GM21423 (cell line): Measurements from ENCODE around the gene ZNF692.
"Not testable (repeated sequence)": the region's sequence is repeated elsewhere in the genome, so short reads cannot be mapped to it uniquely, and the experiment has no call there.

Experiments
- ATAC-seq: cut with Tn5 transposase; IDR thresholded peaks from one replicate; pipeline ENCODE4 v1.9.1; 2021; ENCODE audit warnings: mild to moderate bottlenecking, moderate library complexity; ENCODE audit not compliant: unreplicated experiment

The ZNF692 gene, protein sequence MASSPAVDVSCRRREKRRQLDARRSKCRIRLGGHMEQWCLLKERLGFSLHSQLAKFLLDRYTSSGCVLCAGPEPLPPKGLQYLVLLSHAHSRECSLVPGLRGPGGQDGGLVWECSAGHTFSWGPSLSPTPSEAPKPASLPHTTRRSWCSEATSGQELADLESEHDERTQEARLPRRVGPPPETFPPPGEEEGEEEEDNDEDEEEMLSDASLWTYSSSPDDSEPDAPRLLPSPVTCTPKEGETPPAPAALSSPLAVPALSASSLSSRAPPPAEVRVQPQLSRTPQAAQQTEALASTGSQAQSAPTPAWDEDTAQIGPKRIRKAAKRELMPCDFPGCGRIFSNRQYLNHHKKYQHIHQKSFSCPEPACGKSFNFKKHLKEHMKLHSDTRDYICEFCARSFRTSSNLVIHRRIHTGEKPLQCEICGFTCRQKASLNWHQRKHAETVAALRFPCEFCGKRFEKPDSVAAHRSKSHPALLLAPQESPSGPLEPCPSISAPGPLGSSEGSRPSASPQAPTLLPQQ

DNA sequence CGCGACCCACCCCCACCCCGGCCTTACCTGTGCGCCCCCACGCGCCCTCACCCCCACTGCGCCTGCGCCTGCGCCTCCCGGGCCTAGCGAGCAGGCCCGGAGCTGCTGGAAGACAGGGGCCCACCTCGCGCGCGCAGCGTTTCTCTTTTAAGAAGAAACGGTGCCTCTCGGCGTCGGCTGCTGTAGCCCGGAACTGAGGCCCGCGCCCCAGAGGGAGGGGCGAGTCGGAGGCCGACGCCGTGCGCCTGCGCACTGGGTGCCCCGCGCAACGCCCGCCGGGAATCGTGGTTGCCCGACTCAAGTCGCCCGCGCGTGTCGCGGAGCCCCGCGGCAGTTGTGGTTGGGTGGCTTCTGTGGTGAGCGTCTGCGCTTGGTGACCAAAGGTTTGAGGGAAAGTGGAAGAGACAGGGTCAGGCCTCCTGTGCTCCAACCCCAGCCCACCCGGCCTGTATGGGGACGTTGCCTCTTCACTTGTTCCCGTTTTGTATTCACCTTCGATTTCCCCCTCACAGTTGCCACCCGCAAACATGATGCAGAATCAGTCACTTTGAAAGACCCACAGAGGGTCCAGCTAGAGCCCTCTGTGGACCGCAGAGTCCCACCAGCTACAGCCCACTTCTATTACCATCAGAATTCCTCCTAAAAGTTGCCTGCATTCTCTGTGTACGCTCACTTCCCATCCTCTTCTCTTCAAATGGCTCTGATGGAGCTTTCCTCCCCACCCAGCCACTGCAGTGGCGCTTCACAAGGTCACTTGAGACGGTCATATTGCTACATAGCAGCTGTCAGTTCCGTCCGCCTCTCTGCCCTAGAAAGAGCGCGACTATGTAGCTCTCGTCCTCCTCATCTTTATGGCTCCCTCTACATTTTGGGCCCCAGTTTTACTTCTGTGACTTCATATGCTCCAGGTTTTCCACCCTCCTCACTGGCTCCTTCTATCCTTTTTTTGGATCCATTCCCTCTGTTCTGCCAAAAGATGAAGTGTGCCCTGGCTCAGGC is at the start of gene ZNF692:
Gene ZNF692 (minus strand): TSS at position 195 of the 999 bp plus-strand sequence. CDS start 776 bp downstream, outside the sequence.
- peak; percentile 79 for ATAC-seq

DNA sequence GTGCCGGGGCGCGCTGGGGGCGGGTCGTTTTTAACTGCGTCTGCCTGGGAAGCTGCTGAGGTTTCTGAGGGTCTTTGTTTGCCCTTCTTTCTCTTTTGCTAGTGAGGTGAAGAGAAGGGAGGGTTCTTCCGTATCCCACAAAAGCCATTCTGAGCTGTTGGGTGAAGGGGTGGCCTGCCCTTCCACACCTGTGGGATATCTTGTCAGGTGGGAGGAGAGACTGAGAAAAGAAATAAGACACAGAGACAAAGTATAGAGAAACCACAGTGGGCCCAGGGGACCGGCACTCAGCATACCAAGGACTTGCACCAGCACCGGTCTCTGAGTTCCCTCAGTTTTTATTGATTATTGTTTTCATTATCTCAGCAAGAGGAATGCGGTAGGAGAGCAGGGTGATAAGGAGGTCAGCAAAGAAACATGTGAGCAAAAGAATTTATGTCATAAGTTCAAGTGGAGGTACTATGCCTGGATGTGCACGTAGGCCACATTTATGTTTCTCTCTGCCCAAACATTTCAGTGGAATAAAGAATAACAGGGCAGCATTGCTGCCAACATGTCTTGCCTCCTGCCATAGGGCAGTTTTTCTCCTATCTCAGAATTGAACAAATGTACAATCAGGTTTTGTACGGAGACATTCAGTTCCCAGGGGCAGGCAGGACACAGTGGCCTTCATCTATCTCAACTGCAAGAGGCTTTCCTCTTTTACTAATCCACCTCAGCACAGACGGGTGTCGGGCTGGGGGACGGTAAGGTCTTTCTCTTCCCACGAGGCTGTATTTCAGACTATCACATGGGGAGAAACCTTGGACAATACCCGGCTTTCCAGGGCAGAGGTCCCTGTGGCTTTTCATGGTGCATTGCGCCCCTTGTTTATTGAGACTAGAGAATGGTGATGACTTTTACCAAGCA is 48.1 kb upstream of the ZNF692 start:
- peak; percentile 15 for ATAC-seq

DNA sequence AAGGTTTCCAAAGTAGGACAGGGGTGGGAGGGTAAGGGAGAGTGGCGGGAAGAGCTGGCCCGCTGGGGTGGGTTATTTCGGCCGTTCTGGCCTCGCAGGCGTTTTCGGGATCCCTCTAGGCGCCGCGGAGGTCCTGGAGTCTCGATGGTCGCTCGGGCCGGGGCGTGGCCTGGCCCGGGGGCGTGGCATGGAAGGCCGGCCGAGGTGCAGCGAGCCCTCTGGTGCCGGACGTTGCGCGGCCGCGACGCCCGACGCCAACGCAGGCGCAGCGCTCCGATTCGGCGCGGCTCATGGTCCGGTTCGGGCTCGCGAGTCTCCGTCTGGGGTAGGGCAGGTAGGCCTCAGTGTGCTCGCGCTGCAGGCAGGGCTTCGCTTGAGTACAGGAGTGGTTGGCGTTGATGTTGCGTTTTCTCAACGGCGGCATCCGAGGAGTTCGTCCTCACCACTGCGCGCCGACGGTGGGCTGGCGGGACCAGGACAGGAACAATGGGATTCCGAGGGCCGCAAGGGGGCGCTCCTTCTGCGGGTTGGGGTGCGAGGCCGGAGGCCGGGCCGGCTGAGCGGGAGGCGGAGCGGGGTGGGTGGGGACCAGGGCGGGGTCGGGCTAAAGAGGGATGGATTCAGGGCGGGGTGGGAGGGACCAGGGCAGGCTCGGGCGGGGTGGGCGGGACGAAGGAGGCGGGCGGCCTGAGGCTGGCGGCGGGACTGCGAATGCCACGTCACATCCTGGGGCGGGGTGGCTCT is 47.3 kb upstream of the ZNF692 start, which contains the start of gene PGBD2:
Gene PGBD2 (plus strand): TSS at position 227 of the 744 bp plus-strand sequence. CDS start 7,628 bp downstream, outside the sequence.
- peak; percentile 91 for ATAC-seq

DNA sequence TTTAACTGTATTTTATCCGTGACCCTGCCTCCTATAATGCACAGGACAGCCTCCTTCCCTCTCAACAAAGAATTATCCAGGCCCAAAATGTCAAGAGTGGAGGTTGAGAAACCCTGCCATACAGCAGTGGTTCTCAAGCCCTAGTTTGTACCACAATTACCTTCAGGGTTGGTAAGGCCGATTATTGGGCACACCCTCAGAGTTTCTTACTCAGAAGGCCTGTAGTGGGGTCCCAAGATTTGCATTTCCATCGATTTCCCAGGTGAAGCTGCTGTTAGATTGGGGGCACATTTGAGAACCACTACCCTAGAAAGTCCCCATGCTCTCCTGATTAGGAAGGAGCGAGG is 46.8 kb upstream of the ZNF692 start:
- ATAC-seq, result no peak

DNA sequence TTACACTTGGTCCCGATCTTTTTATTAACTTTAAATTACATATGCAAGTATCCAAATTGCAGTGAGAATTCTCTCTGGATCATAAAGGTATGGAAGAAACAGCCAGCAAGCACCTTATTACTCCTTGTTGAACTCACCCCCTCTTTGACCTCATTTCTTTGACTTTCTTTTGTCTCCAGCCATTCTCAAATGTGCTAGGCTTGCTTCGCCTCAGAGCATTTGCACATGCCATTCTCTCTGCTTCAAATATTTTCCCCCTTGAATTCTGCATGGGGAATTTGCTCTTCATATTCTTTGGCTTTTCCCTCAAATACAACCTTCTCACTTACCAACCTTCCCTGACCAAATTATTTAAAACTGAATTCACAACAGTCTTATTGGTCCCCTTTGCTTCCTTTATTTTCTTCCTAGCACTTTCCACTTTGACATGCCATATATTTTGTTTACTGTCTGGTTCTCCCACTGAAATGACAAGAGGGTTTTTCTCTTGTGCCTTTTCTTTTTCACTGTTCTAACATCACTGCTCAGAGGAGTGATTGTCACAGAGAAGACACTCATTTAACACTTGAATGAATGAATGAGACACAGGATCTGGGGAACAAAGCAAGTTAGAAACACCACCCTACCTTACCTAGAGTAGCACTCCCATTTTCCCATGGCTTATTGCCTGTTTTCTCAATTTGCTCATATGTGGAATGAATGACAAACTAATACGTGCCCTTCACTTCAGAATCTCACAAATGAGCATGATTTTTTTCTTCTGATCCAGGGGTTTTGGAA is 45.7 kb upstream of the ZNF692 start:
- no peak for ATAC-seq

DNA sequence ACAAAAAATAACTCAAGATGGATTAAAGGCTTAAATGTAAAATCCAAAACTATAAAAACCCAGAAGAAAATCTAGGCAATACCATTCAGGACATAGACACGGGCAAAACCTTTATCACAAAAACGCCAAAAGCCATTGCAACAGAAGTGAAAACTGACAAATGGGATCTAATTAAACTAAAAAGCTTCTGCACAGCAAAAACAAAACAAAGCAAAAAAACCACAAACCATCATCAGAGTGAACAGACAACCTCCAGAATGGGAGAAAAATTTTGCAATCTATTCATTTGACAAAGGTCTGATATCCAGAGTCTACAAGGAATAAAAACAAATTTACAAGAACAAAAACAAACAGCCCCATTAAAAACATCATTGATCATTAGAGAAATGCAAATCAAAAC is 42.7 kb upstream of the ZNF692 start:
- no peak for ATAC-seq

DNA sequence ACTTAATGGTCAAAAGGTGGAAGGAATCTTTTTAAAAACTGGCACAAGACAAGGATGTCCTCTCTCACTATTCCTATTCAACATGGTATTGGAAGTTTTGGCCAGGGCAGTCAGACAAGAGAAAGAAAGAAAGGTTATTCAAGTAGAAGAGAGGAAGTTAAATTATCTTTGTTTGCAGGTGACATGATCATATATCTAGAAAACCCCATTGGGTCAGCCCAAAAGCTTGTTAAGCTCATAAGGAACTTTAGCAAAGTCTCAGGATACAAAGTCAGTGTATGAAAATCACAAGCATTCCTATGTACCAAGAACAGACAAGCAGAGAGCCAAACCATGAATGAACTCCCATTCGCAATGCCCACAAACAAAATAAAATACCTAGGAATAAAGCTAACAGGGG is 41.8 kb upstream of the ZNF692 start:
- ATAC-seq, result no peak

DNA sequence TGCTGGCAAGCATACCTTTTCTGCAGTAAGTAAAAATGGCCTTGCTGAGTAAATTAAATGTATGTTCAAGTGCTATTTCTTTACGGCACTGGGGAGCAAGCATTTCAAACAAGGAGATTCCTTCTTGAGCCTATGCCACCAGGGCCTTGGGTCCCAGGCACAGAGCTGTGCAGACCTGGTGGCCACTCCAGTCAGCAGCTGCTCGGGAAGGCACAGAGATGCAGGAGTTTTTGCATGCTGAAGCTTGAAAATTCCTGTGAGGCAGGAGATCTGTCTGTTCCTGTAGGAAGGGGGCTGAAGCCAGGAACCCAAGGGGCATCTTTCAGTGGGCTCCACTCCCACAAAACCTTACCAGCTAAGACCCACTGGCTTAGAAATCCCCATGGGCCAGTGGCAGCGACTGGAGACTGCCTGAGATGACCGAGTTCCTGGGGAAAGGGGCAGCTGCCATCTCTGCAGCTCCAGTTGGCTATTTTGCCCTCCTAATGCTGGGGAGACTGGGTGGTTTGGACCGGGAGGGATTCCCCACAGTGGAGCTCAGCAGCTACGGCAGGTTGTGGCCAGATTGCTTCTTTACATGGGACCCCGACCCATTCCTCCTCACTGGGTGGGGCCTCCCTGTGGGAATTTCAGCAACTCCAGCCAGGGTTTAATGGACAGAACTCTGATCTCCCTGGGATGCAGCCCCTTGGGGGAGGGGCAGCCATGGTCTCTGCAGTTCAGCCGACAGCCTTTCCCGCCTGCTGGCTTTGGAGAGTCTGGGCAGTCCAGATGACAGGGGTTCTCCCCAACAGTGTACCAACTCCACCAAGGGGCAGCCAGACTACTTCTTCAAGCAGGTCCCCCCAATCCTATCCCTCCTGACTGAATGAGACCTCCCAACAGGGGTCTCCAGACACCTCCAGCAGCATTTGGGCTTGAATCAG is 38.8 kb upstream of the ZNF692 start:
- no peak for ATAC-seq

DNA sequence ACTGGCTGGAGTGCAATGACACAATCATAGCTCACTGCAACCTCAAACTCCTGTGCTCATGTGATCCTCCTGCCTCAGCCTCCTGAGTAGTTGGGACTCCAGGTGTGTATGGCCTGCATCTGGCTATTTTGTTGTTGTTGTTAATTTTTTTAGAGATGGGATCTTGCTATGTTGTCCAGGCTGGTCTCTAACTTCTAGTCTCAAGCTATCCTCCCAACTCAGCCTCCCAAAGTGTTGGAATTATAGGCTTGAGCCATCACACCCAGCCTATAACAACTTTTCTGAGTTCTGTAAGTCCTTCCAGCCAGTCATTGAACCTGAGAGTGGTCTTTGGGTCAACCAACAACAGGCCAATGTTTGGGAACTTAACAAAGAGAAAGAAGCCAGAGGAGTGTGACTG is 36.0 kb upstream of the ZNF692 start:
- no peak for ATAC-seq

DNA sequence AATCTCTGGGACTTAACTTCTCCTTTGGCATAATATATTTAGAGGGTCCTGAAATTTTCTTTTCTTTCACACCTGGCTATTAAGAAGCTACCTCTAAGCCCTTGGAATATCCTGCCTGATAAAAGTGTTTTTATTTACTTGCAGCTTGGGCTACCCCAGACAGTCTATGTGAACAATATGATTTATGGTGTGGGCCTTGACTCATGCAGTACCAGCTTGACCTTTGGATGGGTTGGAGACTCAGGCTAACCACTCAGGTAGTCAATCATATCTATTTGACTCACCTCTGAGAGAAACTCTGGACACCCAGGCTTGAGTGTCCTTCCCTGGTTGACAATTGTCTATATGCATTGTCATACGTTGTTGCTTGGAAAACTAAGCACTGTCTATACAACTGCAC is 33.7 kb upstream of the ZNF692 start:
- ATAC-seq, result no peak

DNA sequence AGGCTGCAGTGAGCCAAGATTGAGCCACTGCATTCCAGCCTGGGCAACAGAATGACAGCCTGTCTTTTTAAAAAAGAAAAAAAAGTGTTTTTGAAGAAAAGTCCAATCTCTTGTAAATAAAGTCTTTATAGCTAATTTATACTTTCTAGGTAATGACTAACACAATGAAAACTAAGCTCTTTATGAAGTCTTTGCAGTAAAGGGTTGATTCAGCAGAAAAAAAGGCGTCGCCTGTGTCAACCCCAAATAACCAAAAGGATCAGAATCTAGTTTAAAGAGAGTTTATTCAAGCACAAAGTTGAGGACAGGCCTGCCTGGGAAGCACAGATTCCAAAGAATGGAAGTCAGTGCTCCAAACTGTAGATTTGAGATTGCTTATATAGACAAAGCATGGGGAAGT is 32.9 kb upstream of the ZNF692 start:
- ATAC-seq, result no peak

DNA sequence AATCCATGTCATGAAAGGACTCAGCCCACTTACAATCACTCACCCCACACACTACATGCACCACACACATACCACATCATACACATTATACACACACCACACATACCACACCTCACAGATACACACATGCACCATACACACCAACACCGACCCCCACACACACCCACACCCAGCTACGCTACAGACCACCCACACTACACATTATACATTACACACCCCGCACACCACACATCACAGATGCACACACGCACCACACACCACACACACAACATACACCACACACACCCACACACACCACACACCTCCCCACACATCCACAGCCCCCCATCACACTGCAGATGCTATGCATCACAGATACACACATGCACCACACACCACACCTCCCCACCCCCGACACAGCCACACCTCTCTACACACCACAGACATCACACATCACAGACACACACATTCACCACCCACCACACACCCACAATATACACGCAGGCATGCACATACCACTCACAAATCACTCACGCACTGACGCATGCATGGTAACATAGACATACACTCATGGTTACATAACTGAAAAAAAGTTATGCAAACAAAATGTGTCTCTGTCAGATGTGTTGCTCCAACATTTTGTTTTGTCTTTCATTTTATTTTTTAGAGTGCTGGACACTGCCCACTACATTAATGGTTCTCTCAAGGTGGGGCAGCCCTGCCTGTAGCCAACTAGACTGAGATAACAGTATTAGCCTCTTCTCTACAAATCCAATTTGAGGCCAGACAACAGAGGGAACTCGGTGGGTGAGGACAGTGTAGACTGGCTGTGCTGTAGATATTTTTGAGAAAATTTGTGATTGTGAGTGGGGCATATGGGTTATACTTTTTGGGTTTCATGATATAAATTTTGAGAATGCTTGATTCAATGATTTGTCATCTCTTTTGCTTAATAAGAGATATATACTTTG is 31.9 kb upstream of the ZNF692 start:
- ATAC-seq, result no peak

DNA sequence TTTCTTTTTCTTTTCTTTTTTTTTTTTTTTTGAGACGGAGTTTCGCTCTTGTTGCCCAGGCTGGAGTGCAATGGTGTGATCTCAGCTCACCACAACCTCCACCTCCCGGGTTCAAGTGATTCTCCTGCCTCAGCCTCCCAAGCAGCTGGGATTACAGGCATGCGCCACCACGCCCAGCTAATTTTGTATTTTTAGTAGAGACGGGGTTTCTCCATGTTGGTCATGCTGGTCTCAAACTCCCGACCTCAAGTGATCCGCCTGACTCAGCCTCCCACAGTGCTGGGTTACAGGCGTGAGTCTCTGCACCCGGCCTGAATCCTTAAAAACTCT is 31.0 kb upstream of the ZNF692 start:
- ATAC-seq, result not testable (repeated sequence)

DNA sequence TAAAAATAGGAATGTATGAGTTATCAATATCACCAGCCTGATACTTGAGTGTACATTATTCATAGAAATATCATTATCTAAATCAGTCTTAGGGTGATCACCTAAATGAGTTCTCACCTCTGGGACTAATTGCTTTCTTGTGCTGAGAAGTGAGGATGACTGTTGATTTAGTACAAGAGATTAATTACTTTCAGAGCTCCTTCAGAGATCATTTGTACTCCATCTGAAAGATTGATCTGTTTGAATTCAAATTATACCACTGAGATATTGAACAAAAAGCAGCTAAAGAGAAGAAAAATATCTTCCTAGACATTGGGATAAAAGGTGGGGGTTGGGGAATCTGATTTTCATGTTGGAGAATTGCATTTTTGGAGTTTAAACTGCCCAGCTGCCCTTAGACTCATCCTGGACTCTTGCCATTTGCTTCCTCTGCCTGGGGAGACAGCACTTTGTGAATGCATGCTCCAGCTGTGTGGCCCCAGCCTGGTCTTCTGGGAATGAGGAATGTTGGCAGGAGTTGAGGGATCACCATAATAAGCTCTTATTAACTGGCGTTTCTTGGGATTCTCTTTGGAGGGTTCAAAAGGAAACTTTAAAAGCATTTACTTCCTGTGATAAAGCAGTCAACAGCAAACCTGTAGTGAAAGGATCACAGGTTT is 27.5 kb upstream of the ZNF692 start:
- ATAC-seq, result no peak

DNA sequence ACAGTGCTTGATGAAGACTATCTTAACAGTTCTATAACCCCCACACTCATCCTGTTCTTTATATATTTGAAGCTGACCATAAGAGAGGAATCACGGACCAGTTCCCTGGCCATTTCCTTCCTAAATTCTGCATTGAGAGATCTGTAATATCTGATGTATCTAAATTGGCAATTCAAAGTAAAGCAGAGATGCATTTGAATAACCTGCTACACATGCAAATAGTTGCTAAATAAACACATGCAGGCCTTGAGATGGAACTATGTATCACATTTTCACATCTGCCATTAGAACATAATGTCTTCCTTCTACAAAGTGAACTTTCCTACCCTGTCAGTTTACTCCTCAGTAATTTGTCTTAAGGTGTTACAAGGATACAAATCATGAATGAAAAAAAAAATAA is 26.8 kb upstream of the ZNF692 start:
- no peak for ATAC-seq

DNA sequence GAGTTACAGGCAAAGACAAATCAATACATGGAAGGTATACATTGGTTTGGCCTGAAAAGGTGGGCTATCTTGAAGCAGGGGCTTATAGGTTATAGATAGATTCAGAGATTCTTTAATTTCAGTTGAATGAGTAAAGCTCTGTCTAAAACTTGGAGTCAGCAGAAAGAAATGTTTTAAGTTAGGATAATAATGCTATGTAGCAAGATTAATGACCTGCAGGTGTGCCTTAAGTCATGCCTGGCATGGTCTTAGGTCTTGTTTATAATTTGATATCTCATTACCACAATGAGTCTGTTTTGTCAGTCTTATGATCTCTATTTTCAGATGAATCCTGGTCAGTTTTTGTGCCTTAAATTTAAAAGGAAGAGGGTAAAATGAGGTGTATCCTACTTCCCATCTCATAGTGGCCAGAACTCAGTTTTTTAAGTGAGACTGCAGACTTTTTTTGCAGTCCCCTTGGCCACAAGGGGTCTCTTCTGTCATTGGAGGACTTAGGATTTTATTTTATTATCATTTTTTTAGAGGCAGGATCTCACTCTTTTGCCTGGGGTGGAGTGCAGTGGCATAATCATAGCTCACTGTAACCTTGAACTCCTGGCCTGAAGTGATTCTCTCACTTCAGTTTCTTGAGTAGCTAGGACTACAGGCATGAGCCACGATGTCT is 25.9 kb upstream of the ZNF692 start:
- no peak for ATAC-seq
